ENCODE data around the gene CHSY1.

Gene CHSY1

DNA sequence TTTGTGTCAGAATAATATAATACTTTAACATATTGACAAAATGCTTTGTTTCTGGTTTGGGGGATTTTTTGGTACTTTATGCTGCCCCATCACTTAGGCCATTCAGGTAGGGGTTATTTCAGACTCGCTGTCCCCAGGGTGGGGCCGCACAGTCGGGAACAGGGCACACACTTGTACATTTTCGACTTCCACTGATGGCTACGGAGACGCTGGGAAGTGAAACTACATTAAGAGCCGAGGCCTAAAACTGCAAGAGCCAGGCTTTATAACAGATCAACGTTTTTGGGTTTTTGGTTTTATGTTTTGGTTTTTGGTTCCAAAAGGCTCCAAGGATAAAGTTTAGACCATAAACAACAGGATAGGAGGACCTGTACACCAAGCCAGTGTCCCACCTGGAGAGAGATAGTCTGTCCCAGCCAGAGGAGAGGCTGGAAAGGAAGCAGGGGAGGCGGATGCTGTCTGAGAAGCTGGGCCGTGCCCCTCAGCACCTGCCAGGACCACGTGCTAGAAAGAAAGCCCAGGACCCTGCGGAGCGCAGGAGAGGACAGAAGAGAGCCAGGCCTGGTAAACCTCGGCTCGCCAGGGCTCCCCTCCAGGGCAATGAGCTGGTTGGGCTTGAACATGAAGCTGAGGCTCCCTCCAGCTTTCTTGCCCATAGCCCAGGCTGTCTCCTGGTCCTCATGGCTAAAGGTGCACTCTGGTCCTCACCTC is 111.7 kb downstream of the CHSY1 start:
- in situ Hi-C loops (cut with MboI; ENCODE audit: low sequenced_read_pairs) = no loop called here

DNA sequence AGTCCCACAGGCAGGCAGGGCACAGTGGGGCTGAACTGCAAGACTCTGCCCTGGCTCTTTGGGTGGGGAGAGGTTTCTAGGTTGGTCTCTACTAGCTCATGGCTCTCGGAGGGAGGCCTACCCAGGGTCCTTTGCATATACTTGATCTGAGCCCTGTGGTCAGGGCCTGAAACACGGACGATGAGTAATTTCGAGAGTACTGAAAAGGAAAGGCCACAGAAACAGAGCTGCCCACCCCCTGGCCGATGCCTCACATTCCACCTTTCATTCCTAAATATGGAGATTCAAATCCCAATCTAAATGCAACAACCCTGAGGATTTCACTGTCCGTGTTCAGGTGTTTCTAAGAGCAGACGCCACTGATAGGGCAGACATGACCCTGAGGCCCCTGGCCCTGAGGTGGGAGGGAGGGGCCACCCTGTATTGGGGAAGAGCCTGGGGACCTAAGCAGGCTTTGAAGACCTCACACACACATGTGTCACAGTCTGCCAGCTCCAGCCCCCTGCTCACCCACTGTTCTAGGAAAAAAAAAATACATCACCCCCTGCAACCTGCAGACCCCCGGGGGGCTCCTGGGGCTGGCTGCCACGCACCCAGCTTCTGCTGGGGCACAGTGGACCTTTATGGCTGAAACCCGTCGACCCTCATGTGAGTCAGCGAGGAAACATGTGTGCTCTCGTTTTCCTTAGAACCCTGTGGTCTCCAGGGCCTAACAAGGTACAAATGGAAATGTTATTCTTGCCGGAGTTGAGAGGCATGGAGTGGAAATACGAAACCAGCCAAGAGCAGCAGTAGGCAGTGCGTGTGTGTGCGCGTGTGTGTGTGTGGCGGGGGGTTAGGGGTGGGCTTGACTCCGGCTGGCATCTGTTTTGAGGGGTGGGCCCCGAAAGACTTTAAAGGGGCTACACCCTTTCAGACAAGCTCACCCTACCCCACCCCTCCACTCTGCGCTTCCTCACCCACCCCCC is 112.7 kb downstream of the CHSY1 start:
- in situ Hi-C loops (cut with MboI; ENCODE audit: low sequenced_read_pairs) = no loop called here

DNA sequence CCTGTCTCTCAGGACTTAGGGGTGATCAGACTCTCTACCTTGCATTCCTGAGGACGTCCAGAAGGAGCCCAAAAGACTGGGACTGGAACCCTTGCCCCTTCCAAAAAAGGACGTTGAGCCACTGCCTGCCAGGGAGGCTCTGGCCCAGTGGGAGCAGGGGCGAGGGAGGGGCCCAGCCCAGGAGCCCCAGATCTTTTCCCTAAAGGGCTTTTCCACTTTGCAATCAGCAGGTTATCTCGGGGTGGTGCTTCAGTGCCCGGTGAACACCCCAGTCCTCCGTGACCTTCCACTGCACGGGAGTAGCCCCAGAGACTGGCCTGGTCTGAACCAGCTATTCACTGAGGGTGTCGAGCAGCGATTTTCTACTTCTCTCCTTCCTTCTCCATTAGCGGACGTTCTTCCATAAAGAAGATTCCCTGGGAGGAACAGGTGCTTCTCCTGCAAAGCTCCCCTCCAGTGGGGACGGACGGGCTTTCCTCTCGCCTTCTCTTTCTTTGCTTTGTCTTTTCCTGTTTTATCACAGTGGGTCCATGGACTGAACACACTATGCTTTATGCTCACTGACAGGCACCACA is 113.7 kb downstream of the CHSY1 start:
- in situ Hi-C loops (cut with MboI; ENCODE audit: low sequenced_read_pairs) = no loop called here

DNA sequence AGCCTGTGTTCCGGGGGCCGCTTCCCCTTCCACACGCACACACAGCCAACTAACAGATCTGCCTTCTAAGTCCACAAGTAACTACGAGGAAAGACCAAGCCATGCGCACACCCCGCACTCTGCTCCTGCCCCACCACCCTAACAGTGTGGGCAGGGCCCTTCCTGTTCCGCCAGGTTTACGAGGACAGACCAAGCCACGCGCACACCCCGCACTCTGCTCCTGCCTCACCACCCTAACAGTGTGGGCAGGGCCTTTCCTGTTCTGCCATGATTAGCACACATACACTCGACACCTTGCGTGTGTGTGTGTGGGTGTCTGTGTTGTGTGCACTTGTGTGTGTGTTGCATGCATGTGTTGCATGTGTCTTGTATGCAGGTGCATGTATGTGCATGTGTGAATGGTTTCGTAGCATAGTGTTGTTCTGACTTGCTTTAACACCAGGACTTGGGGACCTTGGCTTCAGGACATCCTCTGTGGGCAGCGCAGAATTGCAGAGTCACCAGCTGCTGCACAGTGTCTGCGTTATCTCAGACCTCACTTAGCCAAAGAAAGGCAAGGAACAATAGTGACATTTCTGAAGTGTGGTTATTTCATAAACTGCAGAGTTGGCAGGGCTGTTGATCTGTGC is 114.4 kb downstream of the CHSY1 start:
- in situ Hi-C loops (cut with MboI; ENCODE audit: low sequenced_read_pairs) = no loop called here

DNA sequence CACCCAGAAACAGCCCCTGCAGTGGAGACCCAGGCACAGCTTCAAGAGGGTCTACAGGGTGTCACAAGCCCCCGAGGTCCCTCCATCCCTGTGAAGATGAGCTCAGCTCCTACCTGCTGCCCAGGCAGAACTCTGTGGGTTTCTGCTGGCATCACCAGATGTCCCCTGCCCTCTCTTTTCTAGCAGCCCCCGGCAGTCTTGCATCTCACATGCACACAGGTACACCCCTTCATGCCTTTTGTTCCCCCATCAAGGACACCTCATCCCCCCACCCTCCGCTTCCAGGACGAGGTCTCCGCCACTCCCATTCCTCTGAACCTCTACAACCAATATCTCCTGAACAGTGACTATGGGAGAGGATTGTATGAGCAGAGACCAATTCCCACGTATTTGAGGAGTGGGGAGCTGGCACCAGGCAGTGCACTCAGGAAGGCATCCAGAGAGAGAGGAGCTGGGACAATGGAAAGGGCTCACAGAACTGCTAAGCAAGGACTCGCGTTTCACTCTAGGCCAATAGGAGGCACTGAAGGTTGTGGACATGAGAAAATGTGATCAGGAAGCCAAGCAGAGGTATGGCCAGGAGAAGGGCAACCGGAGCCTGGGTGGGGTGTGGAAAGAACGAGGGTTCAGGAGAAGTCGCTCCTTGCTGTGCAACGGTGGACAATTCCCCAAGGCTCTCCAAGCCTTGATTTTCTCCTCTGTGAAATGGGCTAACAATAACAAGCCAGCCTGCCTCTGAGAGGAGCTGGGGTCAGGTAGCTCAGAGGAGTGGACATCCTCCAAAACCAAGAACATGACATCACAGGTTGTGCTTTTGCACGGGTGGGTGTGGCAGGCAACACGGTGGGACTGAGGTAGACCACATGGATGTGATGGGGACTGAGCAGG is 115.2 kb downstream of the CHSY1 start:
- in situ Hi-C loops (cut with MboI; ENCODE audit: low sequenced_read_pairs) = no loop called here

DNA sequence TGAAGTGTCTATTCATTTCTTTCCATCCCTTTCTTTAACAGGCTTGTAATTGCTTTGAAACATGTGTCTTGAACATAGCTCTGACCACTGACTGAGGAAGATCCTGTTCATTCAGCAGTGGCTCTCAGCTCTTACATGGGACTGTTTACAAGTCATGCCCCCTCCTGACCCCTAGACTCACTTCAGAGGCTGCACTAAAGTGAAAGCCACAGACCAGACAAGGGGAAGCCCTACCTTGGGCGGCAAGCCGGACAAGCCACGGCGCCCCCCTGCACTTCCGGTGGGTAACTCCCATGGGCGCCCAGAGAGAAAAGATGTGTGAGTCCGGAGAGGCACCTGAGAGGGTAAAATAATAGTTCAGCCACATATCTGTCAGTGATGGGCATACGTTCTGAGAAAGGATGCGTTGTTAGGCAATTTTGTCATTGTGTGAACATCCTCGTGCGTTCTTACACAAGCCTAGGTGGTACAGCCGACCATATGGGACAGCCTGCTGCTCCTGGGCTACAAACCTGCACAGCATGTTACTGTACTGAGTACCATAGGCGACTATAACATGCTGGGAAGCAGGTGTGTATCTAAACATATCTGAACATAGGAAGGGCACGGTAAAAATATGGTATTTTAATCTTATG is 116.2 kb downstream of the CHSY1 start:
- in situ Hi-C loops (cut with MboI; ENCODE audit: low sequenced_read_pairs) = no loop called here

DNA sequence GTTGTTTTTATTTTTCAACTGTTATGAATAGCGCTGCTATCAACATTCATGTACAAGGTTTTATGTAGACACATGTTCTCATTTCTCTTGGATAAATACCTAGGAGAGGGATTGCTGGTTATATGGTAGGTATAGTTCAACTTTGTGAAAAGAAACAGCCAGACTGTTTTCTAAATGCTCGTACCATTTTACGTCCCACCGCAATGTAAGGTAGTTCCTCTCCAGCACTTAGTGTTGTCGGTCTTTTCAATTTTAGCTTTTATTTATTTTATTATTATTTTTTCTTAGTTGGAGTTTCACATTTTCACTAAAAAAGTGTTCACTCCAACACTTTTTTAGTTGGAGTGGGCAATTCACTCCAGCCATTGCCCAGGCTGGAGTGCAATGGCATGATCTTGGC is 117.1 kb downstream of the CHSY1 start:
- in situ Hi-C loops (cut with MboI; ENCODE audit: low sequenced_read_pairs) = no loop called here

DNA sequence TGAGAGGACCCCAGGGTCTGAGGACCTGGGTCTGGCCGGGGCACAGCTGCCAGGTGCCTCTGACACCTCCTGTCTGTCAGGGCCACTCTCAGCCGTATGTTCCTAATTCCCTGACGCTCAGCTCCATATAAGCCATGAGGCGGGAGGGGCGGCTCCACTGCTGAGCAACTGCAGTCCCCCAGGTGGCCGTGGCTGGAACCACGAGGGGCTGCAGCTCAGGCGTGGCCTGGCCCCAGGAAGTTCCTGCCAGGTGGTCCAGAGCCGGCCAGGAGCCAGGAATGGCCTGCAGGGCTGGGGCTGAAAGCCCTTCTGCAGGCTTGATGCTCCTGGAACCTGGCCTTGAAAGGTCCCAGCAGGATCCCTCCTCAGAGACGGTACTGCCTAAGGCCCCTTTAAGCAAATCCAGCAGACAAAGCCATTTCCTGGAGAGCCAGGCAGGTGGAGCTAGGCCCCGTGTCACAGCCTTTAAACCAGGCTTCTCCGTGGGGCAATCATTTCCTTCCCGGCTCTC is 118.0 kb downstream of the CHSY1 start:
- in situ Hi-C loops (cut with MboI; ENCODE audit: low sequenced_read_pairs) = no loop called here

DNA sequence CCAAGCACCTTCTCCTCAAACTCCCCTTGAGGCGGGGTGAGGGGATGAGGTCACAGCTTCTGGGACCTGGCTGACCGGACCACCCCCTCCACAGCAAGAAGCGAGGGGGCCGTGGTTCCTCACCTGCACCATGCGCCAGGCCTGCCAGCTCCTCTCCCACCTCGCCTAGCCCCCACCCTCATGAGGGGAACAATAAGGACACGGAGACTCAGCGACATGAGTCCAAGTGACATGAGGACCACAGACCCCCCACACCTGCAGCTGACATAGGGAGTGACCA is 118.7 kb downstream of the CHSY1 start:
- in situ Hi-C loops (cut with MboI; ENCODE audit: low sequenced_read_pairs) = no loop called here

DNA sequence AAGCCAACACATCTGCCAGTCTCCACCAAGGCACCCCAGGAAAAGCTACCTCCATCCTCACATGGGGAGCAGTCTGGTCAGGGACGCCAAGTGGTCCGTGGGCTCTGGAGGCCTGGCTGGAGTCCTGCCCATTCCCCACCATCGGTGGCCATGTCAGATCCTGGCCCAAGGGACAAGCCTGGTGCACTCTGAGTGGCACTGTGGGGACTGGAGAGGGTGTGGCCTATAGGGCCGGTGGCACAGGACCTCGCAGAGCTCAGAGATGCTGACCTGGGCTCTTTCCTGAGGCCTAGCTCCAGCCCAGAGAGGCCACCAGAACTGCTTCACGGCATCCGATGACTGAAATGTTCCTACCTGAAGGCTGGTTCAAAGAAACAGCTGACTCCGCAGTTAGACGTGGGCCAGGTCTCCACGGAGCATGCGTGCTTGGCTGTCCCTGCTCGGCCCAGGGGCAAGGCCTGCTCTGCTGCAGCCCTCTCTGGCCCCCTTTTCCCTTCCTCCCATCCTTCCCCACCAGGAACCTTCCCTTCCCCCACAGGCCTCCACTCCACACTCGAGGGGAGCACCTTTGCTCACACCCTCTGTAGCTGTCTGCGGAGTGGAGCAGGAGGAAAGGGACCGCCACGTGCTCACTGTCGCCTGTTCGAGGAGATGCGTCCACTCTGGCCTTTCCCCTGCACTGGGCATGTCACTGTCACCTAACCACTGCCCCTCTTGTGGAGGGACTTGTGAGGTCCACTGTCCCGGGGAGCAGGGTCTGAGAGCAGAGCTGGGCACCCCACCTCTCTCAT is 119.3 kb downstream of the CHSY1 start:
- in situ Hi-C loops (cut with MboI; ENCODE audit: low sequenced_read_pairs) = no loop called here

DNA sequence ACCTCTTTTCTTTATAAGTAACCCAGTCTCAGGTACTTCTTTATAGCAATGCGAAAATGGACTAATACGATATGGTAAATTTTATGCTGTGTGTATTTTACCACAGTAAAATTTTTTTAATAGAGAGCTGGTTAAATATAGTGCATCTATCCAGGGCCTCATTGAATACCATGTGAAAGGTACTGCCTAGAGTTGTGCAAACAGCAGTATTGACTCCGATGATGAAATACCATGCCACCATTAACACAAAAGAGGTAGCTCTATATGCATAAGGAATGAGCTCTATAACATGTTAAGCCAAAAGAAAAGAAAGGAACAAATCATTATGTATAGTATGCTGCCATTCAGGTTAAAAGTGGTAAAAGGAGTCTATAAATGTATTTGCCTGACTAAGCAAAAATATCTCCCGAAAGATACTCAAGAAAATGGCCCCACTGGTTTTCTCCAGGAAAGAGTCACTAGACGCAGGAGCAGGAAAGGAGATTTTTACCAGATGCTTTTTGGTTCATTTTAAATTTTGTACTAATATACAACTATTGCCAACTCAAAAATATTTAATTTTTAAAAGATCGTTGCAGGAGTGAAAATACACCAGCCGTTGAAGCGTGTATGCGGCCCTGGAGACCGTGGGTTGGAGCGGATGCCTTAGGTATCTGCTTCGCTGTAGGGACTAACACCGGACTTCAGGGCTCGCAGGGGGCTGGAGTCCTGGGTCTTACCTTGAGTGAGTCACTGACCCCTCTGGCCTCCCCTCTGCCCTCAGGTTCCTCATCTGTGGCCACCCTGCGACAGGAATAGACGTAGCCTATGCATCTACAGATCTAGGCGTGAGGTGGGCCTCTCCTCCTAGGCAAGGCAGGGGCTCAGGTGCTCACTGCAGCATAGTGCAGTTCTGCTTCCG is 120.1 kb downstream of the CHSY1 start:
- in situ Hi-C loops (cut with MboI; ENCODE audit: low sequenced_read_pairs) = no loop called here

DNA sequence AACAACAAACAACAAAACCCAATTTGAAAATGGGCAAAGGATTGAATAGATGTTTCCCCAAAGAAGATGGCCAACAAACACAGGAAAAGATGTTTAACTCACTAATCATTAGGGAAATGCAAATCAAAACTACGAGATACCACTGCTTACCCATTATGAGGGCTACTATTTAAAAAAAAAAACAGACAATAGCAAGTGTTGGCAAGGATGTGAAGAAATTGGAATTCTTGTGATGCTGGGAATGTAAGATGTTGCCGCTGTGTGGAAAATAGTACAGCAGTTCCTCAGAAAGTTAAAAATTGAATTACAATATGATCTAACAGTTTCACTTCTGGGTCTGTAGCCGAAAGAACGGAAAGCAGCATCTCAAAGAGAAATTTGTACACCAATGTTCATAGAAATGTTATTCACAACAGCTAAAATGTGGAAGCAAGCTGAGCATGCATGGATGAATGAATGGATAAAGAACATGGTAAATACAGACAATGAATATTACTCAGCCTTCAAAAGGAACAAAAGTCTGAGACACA is 121.9 kb downstream of the CHSY1 start:
- in situ Hi-C loops (cut with MboI; ENCODE audit: low sequenced_read_pairs) = no loop called here

DNA sequence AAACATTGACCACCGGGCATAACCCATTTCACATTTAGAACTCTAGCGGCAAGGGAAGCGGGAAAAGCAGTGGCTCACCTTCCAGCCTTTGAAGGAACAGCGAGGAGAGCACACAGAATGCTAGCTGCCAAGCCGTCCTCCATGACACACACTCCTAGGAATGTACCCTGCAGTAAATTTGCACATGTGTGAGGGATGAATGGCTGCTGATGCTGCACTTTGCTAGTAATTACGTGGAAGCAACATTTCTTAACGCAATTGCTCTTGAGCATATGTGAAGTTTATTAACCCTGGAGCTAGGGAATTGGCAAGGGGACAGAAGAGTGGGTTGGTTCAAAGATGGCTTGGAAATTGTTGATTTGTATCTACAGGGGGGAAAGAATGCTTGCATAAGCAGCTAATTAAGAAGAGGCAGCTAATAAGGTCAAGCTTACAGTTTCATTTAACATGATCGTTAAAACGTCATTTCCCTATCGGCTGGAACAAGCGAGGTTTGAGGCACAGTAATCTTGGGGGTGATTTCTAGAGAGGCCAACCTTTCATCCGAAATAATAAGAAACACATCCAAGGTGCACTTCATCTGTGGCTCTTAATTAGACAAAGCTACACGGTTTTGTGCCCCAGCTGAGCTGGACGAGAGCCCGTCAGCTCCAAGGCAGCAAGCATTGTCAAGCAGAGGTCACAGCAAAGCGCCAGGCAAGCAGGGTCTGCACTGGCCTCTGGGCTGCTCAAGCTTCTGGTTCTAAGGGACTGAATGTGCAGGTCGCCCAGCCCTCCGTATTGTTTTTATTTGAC is 123.4 kb downstream of the CHSY1 start:
- in situ Hi-C loops (cut with MboI; ENCODE audit: low sequenced_read_pairs) = no loop called here

DNA sequence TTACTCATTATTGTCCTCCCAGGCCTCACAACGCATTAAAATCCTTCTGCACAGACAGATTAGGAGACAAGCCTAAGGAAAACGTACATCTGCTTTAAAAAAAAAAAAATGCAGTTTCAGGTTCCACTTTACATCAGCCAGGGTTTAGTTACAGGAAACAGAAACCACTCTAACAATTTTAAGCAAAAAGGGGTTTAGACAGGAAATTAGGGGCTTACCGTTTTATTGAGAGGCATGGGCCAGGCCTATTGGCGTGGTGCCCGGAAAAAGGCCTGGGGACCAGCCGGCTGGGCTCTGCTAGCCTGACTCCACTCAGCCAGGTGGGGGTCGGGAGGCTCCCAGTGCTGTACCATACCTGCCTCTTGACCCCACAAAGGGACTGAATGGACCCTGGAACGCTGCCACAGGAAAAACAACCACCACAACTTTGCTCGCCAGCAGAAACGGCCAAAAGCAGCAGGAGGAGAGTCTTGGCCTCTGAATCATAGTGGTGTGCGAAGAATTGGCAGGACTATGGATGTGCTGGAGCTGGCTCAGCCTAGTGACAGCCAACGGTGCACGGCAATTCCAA is 124.3 kb downstream of the CHSY1 start:
- in situ Hi-C loops (cut with MboI; ENCODE audit: low sequenced_read_pairs) = no loop called here

DNA sequence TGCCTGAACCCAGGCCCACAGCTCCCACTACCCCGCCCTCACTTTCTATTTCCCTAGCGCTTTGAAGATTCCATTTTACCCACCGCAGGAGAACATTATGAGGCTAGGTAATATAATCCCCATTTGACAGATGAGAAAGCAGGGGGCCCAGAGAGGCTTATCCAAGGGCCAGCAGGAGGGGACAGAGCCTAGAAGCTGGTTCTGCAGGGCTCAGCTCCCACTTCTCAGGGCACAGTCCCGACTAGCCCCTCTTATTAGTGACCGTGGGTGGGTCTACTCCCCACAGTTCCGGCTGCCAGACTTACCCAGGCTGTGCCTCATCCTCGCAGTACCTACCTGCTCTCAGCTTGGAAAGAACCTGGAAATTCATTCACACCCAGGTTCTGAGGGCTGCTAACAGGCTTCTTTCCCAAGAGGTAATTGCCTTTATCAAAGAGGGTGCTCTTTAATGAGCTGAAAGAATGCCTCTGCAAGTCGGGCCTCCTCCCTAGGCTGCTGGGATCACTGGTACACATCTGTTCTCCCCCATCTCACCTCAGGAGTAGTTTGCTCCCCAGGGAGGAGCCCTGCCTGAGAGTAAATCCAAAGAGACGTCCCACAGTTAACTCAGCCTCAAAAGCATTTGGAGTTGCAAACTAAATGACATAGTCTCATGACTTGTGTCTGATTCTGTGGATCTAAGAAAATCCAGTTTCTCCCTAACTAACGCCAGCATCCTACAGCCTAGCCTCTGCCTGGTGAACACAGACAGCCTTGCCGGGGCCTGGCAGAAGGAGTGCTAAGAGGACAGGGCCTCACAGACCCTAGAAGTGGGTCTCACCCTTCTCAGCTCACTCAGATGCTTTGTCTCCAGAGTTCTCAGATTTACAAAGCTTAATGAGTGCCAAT is 125.0 kb downstream of the CHSY1 start:
- in situ Hi-C loops (cut with MboI; ENCODE audit: low sequenced_read_pairs) = no loop called here

Measured in hTERT RPE-1 (cell line).